Measurements from ENCODE around the gene C1QTNF1. TPM values are rescaled to one million over a fixed set of nuclear protein-coding genes. Genes with fewer than 3 reads are reported as not detected.

Gene C1QTNF1
- total RNA-seq, 2 experiments from 2014 or later: 0.13 to 0.14 TPM

DNA sequence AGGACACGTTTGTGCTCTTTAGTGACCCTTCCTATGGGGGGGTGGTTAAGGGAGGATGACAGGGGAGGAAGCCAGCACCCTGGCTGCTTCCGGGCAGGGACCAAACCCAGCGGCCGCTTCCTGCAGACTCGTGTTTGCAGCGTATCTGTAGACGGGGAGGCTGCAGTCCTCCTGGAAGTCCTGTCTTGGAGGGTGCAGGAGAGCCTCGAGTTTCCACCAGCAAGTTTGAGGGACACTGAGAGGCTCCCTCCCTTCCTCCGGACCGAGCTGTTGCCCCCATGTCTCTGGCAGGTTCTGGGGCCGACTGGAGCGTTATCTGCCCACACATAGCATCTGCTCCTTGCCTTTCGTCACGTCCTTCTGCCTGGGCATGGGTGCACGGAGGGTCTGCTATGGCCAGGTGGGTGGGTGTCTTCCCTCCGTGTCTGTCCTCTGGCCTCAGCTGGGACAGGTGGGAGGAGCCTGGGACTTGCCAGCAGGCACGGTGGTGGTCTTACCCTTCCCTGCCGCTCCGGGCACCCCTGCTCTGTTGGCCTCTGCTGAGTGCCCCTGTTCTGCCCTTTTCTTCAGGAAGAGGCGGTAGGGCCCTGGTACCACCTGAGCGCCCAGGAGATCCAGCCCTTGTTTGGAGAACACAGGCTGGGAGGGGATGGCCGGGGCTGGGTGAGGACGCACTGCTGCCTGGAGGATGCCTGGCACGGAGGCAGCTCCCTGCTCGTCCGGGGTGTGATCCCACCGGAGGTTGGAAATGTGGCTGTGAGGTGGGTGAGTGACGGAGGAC lies 59.4 kb downstream of the C1QTNF1 start:
- Mint-ChIP-seq H3K4me1 (ENCODE audit: low read depth) (no peaks in the 10 kb centered on the region), H3K4me3 (no peak overlapping the region), H3K27ac (no peak overlapping the region), H3K36me3 (ENCODE audit: low read depth) (peaks cover 14% of the 10 kb centered on the region), H3K9me3 (no peaks in the 10 kb centered on the region), H3K27me3 (no peaks in the 10 kb centered on the region)
- ChIA-PET POLR2A (interaction anchor here (1.2 kb wide), 1 partner anchor 11 kb away, joined by 3 read pairs; no protein-coding TSS in a partner anchor), CTCF (interaction anchor here (0.7 to 4.0 kb wide), 10 partner anchors 9 to 649 kb away, joined by 3 to 23 read pairs (median 7); partner anchors contain the start of gene ENGASE)
- TF ChIP-seq, protein P1, sequence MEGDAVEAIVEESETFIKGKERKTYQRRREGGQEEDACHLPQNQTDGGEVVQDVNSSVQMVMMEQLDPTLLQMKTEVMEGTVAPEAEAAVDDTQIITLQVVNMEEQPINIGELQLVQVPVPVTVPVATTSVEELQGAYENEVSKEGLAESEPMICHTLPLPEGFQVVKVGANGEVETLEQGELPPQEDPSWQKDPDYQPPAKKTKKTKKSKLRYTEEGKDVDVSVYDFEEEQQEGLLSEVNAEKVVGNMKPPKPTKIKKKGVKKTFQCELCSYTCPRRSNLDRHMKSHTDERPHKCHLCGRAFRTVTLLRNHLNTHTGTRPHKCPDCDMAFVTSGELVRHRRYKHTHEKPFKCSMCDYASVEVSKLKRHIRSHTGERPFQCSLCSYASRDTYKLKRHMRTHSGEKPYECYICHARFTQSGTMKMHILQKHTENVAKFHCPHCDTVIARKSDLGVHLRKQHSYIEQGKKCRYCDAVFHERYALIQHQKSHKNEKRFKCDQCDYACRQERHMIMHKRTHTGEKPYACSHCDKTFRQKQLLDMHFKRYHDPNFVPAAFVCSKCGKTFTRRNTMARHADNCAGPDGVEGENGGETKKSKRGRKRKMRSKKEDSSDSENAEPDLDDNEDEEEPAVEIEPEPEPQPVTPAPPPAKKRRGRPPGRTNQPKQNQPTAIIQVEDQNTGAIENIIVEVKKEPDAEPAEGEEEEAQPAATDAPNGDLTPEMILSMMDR (IDR thresholded peaks at IDR 0.05): no peak
- DNase-seq (no peak), ATAC-seq (no peak)
- intact Hi-C loops (cut with micrococcal nuclease): no loop called here

DNA sequence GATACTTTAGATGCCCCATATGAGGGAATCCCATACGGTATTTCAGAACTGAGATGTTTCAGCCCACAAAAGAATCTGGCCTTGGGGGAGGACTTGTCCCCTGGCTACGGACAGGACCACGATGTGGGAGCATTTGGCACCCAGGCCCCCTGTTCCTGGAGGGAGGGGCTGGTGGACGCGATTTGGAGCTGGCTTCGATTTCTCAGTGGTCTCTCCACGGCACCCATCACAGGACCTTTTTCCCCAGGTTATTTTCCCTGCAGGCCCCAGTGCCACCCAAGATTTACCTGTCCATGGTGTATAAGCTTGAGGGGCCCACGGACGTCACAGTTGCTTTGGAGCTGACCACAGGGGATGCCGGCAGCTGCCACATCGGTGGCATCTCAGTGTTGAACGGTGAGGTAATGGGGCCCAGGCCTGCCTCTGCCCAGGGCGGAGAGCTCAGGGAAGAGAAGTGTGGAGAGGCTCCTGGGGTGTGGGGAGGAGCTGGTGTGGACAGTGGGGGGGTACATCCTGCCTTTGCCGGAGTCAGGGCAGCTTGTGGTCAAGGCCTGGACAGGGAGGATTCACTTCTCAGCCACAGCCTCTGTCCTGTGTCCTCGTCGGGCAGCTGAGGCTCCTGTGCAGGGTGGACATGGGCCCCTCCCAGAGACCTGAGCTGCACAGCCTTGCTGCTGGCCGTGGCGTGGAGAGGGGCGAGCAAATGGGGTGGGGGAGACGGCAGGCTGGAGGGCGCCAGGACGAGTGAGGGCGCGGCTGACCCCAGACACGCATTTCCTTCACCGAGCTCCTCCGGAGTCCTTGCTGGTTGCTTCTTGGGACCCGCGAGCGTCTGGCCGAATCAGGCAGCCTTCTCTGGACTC lies 60.6 kb downstream of the C1QTNF1 start:
- ChIA-PET POLR2A (interaction anchor here (1.2 kb wide), 1 partner anchor 10 kb away, joined by 3 read pairs; no protein-coding TSS in a partner anchor), CTCF (interaction anchor here (1.1 to 4.0 kb wide), 7 partner anchors 18 to 316 kb away, joined by 3 to 23 read pairs (median 10); no protein-coding TSS in a partner anchor)
- intact Hi-C loops (cut with micrococcal nuclease): loop anchor here (5.0 kb wide), 1 partner anchor 308 kb away; no protein-coding TSS in a partner anchor
- DNase-seq (no peak), ATAC-seq (no peak)
- Mint-ChIP-seq H3K27ac (no peak overlapping the region), H3K4me3 (no peak overlapping the region), H3K4me1 (ENCODE audit: low read depth) (no peaks in the 10 kb centered on the region), H3K9me3 (no peaks in the 10 kb centered on the region), H3K27me3 (no peaks in the 10 kb centered on the region), H3K36me3 (ENCODE audit: low read depth) (peaks cover 12% of the 10 kb centered on the region)
- TF ChIP-seq, protein P1 (IDR thresholded peaks at IDR 0.05): no peak

DNA sequence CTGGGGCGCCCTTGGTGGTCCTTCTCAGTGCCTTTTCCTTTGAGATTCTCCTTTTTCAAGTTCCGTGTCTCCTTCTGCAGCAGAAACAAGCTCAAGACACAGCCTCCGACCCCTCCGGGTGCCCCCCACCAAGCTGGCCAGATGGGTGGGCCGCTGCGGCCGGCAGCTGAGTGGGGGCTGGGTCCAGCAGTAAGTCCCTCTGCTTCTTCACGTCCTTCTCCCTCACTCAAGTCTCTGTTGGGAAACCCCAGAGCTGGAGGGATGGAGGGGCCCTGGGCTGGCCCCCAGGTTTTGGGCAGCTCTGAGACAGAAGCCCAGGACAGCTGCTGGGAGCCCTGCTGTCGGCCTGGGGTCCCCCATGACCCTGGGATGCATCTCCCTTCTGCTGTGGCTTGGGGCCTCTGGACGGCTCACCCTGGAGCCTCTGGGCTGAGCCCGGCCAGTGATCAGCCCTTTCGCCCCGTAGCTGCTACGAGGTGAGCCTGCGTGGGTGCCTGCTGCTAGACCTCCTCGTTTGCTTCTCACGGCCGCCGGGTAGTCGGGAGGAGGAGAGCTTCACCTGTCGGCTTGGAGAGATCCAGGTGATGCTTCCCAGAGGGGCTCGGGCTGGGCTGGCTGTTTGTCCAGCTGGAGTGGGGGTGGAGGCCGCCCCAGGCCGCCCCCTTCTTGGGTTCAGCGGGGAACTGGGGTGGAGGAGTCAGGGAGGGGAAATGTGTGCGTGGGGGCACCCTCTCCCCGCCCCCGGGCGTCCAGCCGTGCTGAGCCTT lies 61.4 kb downstream of the C1QTNF1 start:
- Mint-ChIP-seq H3K36me3 (ENCODE audit: low read depth) (peaks cover 10% of the 10 kb centered on the region), H3K27ac (no peak overlapping the region), H3K9me3 (no peaks in the 10 kb centered on the region), H3K4me3 (no peak overlapping the region), H3K4me1 (ENCODE audit: low read depth) (no peaks in the 10 kb centered on the region), H3K27me3 (no peaks in the 10 kb centered on the region)
- POLR2A ChIA-PET: no interaction called here
- DNase-seq (no peak), ATAC-seq (no peak)
- TF ChIP-seq, protein P1 (IDR thresholded peaks at IDR 0.05): no peak
- intact Hi-C loops (cut with micrococcal nuclease): loop anchor here (5.0 kb wide), 1 partner anchor 307 kb away; no protein-coding TSS in a partner anchor
- CTCF ChIA-PET: interaction anchor here (1.1 to 4.0 kb wide), 7 partner anchors 18 to 315 kb away, joined by 3 to 23 read pairs (median 10); no protein-coding TSS in a partner anchor

DNA sequence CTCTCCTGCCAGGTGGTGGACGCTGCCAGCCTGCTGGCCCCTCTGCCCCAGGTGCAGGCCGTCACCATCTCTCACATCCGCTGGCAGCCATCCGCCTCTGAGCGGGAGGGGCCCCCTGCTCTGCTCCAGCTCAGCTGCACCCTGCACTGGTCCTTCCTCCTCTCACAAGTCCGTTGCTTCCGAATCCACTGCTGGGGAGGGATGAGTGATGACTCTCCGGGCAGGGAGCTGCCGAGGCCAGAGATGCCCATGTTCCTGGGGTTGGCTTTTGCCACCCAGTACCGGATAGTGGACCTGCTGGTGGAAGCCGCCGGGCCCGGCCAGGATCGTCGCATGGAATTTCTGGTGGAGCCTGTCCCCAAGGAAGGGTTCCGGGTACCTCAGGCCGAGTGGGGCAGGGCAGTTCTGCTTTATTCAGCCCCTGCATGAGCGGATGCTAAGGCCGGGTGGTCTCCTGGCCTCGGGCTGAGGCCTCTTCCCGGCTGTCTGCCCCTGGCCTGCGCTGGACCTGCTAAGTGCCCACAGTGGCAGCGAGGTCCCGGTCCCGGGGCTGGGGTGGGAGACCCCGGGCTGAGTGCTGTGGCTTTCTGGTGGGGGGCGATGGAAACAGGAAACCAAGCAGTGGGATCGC lies 62.1 kb downstream of the C1QTNF1 start:
- Mint-ChIP-seq H3K4me1 (ENCODE audit: low read depth) (peaks cover 2% of the 10 kb centered on the region), H3K9me3 (no peaks in the 10 kb centered on the region), H3K27me3 (no peaks in the 10 kb centered on the region), H3K27ac (no peak overlapping the region), H3K4me3 (no peak overlapping the region), H3K36me3 (ENCODE audit: low read depth) (peaks cover 4% of the 10 kb centered on the region)
- no peak for DNase-seq
- ChIA-PET CTCF (interaction anchor here (1.3 to 4.4 kb wide), 7 partner anchors 19 to 308 kb away, joined by 3 to 49 read pairs (median 10); no protein-coding TSS in a partner anchor), POLR2A (no interaction called here)
- TF ChIP-seq, protein P1 (IDR thresholded peaks at IDR 0.05): no peak
- no peak for ATAC-seq
- intact Hi-C loops (cut with micrococcal nuclease): loop anchor here (5.0 kb wide), 1 partner anchor 306 kb away; no protein-coding TSS in a partner anchor

Measured in activated CD8-positive, alpha-beta T cell treated with anti-CD3 and anti-CD28 coated beads for 36 hours (primary cell).